GM12801 (cell line): ENCODE data around the gene MMP17.

Source experiments
- TF ChIP-seq, protein P1 (sequence below): IDR thresholded peaks from one replicate; pipeline ENCODE4 v1.5.1; 2011; ENCODE audit warnings: control low read depth; ENCODE audit not compliant: insufficient read length; ENCODE audit errors: extremely low read depth

The MMP17 gene

DNA sequence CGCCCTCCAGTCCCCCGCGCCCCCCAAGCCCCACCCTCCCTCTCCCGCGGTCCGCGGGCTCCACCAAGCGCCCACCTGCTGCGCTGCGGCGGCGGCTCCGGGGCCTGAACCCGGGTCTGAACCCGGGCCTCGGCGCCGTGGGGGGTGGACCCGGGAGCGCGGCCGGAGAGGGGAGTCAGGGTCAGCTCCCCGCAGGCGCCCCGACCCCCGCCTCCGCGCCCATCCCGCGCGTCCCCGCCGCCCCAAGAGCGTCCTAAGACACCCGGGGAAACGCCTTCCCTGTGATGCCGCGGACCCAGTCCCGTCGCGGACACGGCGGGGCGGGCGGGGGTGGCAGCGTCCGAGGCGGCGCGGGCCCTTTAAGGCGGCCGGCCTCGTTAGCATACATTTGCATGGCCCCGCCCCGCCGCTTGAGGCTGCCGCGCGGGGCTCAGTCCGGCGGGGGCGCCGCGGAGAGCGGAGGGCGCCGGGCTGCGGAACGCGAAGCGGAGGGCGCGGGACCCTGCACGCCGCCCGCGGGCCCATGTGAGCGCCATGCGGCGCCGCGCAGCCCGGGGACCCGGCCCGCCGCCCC is at the start of gene MMP17:
MMP17 (plus strand) TSS at position 433 of the 574 bp plus-strand sequence; CDS start at position 535, 102 bp downstream.
- TF ChIP-seq, protein P1, sequence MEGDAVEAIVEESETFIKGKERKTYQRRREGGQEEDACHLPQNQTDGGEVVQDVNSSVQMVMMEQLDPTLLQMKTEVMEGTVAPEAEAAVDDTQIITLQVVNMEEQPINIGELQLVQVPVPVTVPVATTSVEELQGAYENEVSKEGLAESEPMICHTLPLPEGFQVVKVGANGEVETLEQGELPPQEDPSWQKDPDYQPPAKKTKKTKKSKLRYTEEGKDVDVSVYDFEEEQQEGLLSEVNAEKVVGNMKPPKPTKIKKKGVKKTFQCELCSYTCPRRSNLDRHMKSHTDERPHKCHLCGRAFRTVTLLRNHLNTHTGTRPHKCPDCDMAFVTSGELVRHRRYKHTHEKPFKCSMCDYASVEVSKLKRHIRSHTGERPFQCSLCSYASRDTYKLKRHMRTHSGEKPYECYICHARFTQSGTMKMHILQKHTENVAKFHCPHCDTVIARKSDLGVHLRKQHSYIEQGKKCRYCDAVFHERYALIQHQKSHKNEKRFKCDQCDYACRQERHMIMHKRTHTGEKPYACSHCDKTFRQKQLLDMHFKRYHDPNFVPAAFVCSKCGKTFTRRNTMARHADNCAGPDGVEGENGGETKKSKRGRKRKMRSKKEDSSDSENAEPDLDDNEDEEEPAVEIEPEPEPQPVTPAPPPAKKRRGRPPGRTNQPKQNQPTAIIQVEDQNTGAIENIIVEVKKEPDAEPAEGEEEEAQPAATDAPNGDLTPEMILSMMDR, result no peak

DNA sequence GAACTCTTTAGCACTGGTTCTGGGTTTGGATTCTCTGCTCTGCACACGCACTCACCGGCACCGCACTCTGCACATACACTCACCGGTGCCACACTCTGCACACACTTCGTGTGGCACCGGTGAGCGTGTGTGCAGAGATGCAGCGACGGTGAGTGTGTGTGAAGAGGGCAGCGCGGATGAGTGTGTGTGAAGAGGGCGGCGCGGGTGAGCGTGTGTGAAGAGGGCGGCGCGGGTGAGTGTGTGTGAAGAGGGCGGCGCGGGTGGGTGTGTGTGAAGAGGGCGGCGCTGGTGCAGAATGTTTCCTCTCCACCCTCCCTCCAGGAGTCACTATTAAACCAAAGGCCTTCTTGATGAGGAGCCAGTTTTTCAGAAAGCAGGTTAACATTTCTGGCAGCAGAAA is 49.2 kb upstream of the MMP17 start:
- TF ChIP-seq, protein P1, result no peak

- TF ChIP-seq, protein P1, result no peak
Observed at GRCh38 chr12:131782061-131782460, 46.1 kb upstream of the MMP17 start.

DNA sequence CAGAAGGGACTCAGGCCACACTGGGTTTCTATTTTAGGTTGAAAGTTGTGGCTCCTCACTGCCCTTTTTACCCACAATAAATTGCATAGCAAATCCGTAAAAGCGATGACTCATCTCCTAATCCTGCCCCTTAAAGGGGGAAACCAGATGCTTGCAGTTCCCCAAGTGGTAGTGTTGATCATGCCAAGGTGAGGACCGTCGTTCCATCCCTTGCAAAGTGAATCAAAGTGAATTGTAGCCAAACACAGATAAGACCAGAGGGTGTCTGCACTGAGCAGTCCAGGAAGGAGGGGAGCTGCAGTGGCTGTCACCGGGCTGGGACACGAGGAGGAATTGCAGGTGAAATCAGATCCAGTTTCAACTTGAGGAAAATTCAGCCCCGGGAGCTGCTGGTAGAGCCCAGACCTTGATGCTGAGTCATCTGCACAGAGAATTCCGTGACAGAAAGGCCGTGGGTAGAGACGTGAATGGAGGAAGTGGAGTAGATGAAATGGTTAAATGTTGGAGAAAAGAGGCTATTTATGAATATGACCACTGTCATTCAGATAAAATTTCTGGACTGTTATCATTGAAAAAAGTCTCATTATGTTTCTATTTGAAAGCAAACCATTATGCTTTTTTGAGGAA is 44.2 kb upstream of the MMP17 start:
- TF ChIP-seq, protein P1, result no peak

DNA sequence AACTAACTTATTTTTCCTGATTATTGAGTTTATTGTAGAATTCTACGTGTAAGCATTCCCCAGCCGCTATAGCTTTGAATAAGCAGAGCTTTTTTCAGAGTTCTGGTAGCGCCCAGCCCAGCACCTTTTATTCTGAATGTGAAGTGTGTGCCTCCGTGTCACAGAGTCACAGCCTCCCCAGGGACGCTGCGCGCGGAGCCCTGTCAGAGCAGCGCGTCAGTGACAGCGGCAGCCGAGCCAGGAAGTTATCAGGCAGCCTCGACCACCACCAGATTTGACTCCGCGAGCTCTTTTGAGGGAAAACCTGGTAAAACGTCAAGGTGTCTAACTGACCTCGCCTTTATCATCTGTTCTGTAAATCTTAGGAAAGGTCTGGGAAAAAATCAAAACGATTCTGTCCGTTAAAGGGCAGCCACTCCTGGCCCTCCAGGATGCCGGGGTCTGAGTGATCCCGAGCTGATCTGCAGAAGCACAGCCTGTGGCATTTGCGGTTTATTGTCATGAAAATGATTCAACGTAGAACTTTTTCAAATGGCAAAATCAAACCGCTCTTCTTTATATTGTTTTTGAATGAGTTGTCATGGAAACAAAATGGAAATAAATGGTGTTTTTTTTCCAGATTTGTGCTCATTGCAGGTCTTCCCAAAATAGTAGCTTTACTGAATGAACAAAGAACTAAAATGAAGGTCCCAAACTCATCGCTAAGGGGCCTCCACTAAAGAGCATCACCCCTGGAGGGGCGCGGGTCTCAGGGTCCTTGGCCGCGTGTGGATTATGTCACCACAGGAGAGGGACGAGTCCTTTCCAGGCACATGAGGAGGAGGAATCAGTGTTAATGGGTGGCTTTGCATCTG is 43.1 kb upstream of the MMP17 start:
- TF ChIP-seq, protein P1, result no peak

GRCh38 chr12:131785763-131786330 is 42.3 kb upstream of the MMP17 start:
- TF ChIP-seq, protein P1, result no peak

DNA sequence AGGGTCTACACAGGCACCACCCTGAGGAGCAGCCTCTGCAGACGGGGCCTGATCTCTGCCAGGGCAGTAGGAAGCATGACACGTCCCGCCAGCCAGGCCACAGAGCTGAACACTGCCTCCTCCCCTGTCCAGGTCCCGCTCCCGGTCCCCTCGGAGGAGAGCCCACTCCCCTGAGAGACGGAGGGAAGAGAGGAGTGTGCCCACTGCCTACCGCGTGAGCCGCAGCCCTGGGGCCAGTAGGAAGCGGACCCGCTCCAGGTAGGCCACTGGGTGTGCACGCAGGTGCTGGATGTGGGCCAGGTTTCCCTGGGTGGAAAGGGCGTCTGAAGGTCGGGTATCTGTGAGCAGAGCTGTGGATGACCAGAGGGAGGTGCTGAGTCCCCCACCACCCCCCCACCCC is 41.9 kb upstream of the MMP17 start:
- TF ChIP-seq, protein P1, result no peak
